SK-N-MC (cell line): Measurements from ENCODE around the gene MUC6.

ENCODE experiments used
- EZH2 ChIP-seq: fragments of 200-600 bp; sonication (generic); IDR thresholded peaks from one replicate; pipeline ENCODE4 v1.6.1; 2017; ENCODE audit warnings: antibody characterized with exemption
- FOXP2 ChIP-seq: optimal IDR thresholded peaks from 2 replicates; pipeline ENCODE3; 2011; ENCODE audit warnings: mild to moderate bottlenecking, moderate library complexity; ENCODE audit not compliant: insufficient read depth; ENCODE audit errors: extremely low read length, control extremely low read depth
- POLR2AphosphoS5 ChIP-seq: IDR thresholded peaks from 2 replicates; pipeline ENCODE4 v1.6.1; 2012; ENCODE audit warnings: mild to moderate bottlenecking, low read depth, low read length, borderline replicate concordance

DNA sequence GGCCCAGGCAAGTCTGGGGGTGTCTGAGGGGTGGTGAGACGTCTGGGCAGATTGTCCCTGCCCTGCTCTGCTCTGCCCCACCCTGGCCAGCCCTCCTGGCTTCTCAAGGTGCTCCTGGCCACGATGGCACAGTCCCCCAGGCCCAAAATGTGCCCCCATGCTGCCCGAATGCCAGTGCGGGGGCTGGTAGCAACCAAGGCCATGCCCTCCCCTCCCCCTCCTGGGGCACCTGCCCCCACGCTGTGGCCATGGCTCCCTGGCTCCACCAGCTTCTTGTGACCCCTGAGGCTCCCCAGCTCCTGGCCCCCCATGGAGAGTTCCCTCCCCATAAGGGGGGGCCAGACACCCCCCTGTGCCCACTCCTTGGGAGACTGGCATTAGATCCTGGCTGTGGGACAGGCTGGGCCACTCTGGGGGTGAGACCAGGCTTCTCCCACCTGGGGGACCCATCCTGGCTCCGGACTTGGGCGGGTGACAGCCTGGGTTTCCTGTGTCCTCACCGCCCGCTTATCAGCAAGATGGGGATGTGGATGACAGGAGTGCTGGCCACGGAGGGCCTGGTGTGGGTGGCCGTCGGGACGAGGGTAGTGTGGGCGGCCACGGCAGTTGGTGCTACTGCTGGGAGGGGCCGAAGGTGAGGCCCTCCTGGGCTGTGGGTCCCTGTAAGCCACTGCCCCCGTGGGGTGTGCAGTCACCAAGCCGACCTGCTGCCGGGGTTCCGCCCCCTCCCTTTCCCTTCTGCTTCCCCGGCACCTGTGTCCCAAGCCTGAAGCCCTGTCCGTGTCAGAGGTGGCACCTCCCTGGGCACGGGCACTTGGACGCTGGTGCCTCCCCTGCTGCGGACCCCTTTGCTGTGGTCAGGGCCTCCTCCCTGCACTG is 15.9 kb upstream of the MUC6 start:
- no peak for TF ChIP-seq EZH2
- TF ChIP-seq POLR2AphosphoS5, result no peak
- no peak for TF ChIP-seq FOXP2
